Left forelimb (tissue), 1 donor: ENCODE results near the gene PPP1R9A.
A peak's percentile ranks its signal among the peaks of the same experiment; 100 is the strongest.

Source experiments
- DNase-seq: peaks from one replicate; pipeline ENCODE4 v3.0.0-alpha.2; 2018; ENCODE audit warnings: low spot score

Gene PPP1R9A

DNA sequence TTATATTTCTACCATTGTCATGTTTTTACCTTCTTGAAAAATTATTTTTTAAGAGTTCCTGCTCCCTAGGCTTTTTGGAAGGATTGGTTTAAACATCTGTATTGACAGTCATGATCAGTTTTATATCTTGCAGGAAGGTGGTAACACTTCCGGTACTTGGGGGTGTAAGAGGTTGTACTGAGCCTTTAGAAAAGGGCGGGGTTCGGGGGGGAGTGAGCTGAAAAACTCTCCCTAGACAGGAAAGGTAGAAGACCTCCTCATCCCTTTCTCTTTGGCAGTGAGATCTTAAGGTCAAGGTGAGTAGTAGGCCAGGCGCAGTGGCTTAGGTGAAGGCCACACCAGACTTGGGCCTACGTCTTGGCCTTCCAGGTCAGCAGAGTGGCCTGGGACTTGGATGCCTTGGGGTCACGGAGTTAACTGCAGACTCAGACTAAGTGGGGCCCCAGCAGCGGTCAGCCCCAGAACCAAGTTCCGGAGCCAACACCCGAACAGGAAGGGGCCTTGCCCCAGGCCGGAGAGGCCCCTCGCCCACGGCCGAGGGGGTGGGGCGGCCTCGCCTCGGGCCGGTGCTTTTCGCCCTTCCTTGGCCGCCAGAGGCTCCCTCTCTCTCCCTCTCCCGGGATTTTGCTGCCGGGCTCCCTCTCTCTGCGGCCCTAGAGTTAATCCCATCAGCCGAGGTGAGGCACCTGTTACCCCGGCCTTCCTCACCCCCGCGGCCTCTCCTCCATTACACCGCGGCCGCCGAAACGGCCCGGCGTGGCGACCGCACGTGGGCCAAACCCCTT, at the start of gene PPP1R9A:
TSS of gene PPP1R9A (plus strand) at position 569 of the 785 bp plus-strand sequence. CDS start 2,520 bp downstream, outside the sequence.
- DNase-seq: peak; percentile 71

DNA sequence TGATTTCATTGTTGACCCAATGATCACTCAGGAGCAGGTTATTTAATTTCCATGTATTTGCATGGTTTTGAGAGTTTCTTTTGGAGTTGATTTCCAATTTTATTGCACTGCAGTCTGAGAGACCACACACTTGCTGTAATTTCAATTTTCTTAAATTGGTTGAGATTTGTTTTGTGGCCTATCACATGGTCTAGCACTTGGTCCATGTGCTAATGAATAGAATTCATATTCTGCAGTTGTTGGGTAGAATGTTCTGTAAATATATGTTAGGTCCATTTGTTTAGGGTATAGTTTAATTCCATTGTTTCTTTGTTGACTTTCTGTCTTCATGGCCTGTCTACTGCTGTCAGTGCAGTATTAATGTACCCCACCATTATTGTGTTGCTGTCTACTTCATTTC, 36.3 kb upstream of the PPP1R9A start:
- no peak for DNase-seq

DNA sequence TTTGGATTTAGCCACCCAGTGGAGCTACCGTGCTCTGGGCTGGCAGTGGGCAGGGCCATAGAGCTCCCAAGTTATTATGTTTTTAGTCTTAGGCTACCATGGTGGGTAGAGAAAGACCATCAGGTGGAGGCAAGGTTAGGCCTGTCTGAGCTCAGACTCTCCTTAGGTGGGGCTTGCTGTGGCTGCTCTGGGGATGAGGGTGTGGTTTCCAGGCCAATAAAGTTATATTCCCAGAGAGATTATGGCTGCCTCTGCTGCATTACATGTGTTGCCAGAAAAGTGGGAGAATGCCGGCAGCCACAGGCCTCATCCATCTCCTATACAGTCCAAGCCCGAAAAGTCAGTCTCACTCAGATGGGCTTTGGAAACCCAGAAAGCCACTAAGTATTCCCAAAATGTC, 34.2 kb upstream of the PPP1R9A start:
- DNase-seq: no peak

DNA sequence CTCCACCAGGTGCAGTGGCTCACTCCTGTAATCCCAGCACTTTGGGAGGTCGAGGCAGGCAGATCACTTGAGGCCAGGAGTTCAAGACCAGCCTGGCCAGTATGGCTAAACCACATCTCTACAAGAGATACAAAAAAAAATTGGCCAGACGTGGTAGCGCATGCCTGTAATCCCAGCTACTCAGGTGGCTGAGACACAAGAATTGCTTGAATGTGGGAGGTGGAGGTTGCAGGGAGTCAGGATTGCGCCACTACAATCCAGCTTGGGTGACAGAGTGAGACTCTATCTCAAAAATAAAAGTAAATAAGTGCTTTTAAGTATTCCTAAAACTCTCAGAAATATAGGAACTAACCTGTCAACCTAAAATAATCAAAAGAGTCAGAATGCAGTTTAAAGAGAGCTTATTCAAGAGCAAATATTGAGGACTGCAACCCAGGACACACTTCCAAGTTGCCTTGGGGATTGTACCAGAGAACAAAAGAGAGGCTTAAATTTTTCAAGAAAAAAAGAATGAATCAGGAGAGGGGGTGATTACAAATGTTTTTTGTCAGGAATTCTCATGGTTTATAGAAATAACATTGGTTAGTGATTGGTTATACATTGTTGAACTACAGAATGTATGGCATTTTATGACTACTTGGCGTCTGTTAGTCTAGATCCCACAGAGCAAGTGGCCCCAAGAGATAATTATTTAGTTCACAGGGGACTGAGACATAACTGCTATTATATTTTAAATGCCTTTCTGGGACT, 33.2 kb upstream of the PPP1R9A start:
- no peak for DNase-seq

DNA sequence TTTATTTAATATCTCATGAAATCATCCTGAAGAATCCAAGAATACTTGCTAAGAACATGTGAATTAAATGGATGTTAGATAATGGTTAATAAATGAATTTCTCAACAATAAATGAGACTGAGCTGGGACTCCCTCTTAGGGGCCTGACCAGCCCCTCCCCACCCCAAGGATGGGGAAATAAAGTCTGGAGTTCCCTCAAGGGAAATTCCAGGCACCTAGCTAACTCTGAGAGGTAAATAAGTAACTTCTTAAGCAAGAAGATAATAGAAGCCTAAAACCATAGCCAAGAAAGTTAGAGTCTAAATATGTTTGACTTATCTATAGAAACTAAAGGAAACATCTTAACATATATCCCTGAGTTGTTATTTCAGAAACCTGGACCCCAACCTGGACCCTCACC, 32.2 kb upstream of the PPP1R9A start:
- DNase-seq: no peak

DNA sequence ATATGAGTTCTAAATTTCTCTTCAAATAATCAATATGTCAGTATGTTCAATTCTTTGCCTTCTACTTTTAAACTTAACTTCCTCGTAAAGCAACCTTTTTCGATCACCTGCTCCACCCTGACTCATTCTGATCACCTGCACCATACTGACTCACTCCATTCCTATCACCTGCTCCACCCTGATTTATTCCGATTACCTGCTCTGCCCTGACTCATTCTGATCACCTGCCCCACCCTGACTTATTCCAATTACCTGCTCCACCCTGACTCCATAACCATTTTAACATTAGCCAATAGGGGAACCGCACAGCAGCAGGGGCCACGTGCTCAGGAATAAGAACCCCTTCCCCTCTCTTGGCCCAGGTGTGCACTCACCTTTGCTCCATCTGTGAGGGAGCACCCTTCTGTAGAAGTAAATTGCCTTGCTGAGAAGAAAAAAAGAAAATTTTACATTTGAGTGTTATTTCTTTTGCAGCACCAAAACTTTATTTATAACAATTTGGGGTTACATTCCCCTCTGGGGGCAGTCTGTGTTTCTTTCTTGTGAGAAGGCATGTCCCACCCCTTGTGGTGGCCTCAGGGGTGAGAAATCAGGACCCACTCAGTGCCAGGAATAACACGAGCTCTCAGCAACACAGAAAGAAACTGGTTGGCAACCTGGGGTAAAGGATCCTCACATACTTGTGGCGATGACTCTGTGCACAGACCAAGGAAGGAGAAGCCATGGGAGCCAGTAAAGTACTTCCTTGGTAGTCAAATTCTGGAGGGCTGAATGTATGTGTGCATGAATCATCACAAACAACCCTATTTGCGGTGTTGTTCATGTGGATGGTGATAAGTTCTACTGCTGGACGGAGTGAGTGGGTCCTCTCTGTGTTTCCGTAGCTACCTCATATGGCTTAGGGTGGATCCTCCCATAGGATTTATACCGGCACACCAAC, 29.4 kb upstream of the PPP1R9A start:
- DNase-seq: no peak

DNA sequence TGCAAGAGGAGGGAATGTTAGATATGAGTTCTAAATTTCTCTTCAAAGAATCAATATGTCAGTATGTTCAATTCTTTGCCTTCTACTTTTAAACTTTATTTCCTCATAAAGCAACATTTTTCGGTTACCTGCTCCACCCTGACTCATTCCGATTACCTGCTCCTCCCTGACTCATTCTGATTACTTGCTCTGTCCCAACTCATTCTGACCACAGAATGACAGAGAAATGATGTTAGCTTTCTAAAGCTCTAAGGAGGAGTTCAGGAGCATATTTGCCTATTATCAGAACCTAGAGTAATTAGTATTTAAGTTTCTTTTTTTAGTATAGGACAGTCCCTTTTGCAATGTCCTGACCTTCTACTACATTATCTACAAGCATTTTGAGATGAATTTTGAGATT, 24.5 kb upstream of the PPP1R9A start:
- DNase-seq: no peak

DNA sequence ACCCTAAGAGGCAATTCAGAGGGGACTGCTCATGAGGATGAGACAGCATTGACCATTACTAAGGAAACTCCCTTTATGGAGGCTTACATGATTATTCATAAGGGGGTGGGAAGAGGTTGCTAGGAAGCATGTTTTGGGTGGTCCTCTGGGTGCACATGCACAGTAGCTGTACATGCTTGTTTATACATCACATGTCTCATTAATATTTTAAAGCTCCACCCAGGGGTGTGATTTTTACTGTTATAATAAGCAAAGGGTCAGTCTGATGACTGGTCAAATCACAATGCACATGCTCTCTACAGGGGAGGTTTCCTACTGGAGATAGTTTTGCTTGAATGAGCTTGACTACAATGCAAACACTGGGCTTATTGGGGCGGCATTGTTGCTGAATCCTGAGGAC, 23.8 kb upstream of the PPP1R9A start:
- DNase-seq: no peak

DNA sequence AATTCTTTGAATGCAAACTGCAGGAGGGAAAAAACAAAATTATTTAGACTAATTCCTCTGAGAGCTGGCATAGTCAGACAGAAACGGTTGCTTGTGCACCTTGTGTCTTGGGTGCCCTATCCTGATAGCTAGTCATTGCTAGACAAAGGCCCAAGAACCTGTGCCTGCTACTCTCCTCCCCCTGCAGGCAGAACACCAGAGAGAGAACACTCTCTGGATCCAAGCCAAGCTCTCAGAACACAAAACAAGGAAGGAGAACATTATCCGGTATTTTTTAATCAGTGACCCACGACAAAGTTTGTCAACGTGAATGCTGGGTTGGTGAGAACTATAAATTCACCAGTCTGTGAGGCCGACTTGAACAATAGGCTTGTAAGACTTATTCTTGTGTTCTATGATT, 18.8 kb upstream of the PPP1R9A start:
- DNase-seq: no peak

DNA sequence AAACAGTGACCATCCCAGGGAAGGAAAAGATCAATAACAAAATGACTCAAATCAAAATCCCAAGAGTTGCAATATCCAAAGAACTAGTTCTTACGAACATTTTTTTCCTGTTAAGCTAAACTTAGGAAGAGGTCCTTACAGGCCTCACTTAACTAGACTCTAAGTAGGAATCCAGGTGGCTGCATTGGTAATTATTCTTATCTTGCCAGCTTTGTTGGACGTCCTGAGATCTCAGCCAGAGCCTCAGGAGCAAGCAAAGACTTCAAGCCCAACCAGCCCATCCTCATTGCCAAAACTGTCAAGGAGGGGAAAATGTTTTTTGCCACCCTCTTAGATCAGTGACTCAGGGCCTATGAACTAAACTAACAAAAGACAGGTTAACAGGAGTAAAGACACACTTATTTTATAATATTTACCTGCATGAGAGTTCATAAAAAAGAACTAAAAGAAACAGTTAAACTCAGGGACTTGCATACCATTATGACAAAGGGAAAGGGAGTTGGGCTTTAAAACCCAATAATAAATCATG, 18.3 kb upstream of the PPP1R9A start:
- no peak for DNase-seq

DNA sequence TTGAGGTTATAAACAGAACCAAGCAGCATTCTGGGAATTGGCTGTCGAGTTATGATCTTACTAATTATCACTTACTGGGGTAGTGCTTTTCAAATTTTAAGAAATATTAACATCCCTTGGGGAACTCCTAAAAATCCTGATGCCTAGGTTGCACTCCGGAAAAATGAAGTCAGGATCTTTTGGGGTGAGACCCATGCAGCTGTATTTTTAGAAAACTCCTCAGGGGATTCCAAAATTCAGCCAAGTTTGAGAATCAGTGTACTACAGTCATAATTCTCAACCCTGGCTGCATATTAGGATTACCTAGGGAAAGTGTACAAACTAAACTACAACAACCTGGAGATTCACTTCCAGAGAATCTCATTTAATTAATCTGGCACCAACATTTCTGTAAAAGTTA, 17.2 kb upstream of the PPP1R9A start:
- DNase-seq: no peak

DNA sequence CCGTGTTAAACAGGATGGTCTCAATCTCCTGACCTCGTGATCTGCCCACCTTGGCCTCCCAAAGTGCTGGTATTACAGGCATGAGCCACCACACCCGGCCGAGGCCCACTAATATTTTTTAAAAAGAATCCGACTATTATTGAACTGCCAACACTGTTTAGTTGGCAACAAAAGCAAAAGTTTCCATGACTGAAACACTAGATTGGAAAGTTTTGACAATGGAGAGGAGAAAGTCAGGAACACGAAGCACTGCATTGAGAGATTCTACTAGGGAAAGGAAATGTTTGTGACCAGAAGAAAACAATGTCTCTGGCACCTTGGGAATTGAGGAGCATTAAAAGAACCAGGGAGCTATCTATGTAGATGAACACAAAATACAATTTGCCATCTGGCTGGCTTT, 13.7 kb upstream of the PPP1R9A start:
- DNase-seq: no peak

DNA sequence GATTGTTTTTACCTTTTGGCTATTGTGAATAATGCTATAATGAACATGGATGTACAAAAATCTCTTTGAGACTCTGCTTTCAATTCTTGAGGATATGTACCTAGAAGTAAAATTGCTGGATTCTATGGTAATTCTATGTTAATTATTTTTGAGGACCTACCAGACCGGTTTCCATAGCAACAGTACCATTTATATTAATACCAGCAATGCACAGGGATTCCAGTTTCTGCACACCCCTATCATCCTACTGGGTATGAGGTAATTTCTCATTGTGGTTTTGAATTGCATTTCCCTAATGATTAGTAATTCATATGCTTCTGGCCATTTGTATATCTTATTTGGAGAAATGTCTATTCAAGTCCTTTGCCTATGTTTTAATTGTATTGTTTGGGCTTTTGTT, 9.9 kb upstream of the PPP1R9A start:
- no peak for DNase-seq

DNA sequence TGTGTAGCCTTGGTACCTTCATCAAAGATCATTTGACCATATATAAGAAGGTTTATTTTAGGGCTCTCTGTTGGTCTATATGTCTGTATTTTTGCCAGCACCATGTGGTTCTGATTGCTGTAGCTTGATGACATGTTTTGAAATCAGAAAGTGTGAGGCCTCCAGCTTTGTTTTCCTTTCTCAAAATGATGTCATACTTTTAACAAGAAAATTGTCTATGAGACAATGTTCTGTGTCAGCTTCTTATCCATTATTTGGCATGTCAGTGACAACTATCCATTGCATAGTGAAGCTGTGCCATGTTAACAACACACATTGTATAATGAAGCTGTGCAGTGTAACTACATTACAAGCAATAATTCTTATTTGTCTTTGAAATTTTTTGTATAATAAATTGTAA, 9.1 kb upstream of the PPP1R9A start:
- no peak for DNase-seq

DNA sequence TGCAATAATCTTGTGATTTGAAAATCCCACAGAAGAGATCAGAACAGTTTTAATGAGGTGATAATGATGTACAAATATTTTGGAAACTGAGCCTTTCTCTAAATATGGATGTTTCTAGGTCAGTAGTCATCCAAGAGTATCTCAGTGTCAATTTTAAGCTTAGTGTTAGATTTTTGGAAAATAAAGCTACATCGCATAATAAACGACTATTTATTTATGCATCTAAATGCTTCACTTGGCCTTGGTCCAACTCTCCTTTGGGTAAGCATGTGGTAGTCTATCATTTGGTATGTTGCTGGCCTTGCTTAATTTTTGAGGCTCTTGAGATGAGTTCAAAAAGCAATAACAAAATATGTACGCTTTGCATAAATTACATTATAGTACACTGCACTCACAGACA, 5.4 kb upstream of the PPP1R9A start:
- no peak for DNase-seq

DNA sequence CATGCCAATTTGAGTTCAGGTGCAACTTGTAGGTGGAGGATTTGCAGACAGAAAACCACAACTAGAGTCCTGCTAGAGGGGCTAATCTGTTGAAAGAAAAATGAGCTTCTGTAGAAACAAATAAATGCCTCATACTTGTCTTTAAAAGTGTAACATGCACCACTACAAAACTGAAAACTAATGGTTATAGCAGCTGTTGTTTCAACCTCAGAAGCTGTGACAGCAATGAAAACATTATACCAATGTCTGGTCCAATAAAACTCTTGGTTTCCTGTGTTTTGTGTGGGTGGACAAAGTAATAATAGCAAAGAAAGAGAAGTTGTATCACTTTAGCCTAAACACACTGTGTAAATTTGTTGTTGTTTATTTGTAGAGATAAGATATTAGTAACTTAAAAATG, 3.4 kb upstream of the PPP1R9A start:
- no peak for DNase-seq

DNA sequence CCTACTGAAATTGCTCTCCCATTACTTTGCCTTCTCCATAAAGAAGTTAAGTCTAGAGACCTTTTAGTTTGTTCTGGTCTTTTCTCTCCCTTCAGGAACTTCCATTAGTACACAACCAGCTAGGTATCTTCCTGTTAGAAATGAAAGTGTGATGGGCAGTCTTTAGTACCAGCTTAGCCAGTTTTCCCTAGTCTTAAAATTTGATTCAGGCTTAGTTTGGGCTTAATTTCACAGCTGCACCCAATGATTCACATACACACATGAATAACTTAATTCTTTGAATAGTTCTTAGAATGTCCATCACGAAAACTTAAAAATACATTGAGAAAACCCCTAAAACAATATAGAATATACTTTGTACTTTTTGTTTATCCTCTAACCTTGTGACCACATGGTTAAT, 2.4 kb upstream of the PPP1R9A start:
- no peak for DNase-seq

DNA sequence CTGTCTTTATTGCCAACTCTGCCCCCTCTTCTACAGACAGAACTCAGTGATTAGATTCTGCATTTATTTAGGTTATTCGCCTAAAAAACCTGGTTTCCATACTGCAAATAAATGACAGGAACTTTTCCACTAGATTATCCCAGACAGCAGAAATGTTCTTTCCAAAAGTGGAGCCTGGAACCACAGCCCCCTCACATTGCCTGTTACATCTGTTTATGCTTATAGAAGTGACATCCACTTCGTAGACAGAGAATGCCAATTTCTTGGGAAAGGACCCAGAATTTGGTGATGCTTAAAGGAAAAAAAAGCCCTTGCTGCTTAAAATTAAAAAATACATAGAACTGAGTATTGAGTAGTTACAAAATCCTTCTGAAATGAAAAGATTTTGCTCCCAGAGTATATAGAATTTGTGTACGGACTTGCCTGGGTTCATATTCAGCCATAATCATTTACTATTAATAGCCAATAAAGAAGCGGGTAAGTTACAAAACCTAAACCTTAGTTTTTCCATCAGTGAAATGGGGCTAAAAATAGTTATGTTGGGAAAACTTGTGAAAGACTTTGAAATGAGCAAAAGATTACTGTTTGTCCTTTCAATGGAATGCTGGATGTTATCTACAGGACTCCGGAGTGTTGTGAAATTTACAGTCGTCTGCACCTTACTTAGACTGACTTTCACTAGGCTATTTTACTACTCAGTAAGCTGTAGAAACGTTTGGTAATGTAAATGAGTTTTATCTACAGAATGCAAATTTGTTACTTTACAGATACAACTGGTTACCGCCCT, 1.1 kb upstream of the PPP1R9A start:
- DNase-seq: no peak

DNA sequence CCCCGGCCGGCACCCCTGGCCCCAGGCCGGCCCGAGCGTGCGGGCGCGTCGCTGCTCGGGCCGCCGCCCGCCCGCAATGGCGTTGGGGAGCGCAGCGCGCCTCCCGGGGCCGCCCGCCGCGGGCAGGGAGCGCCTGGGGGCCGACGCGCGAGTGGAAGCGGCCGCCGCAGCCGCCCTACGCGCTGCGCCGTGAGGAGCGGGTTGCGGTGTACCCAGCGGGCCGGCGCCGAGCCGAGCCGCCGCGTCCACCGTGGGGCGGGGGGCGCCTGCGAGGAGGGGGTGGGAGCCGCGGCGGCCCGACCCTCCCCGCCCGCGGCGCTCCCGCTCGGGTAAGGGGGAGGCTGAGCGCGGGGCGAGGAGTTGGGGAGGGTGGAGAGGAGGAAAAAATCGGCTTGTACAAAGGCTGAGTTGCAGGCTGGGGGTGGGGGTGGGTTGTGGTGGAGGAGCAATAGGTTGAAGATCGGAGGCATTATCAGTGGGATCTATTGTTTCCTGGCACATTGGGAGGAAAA, 473 bp downstream of the PPP1R9A start:
- peak; percentile 76 for DNase-seq

DNA sequence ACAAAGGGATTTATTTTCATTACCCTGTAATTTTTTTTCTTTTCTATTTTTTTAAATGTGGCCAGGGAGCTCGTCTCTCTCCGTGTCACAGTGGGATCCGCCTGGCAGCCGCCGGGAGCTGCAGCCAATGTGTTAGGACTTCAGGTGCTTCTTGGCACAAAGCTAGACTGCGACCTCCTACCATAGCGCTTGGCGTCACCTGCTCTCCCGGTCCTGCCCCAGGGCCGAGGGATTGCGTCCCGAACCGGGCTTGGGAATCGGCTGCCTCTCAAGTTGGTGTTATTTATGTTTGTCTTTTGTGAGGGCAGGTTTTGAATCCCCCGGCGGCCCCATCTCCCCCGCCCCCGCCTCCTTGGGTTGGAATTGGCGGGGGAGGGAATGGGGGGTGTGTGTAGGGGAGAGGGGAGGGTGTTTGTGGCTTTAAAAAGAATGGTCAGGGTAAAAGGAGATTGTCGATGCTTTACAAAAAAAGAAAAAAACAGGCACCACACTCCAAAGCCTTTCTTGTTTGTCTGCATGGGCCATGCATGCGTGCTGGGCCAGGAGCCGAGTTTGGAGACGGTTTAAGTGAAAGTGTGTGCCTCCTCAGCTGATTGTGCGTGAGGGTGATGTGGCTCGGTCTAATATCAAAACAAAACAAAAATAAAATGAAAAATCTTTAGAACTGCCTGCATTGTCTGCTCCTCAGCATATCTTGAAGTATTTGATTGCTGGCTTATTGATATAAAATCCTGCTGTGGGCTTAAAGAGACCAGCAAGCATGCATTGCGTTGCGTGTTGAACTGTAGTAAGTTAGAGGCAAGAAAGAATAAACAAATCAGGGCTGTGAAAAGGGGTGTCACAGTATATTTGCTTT, 1.2 kb downstream of the PPP1R9A start:
- DNase-seq: peak; percentile 80
